Measurements from ENCODE around the gene PHYH.
"Not testable (repeated sequence)": the region's sequence is repeated elsewhere in the genome, so short reads cannot be mapped to it uniquely, and the experiment has no call there.

Gene PHYH

DNA sequence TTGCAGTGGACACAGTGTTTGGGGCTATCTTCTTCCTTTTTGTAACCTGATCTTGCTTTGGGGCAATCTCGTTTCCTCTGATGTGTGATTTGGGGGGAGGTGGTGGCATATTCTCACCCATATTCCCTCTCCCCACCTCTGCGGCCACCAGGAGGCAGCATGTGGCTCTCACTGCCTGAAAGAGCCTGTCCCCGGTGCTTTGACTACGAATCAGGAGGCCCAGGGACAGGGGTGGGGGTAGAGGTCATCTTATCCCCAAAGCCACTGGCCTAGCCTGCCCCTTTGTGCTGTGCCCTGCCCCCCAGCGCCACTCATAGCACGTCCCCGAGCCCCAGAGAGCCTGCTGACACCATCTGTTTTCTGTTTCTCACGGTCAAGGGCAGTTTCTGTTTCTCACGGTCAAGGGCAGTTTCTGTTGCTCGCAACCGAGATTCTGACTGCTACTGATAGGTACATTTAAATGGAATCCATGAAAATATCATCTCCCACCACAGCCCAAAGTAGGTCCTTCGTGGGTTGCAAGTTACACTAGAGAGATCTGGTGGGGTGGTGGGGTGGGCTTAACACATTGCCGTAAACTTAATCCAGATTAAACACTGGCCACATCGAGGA is 28.2 kb downstream of the PHYH start:
- peak; percentile 11 for DNase-seq

DNA sequence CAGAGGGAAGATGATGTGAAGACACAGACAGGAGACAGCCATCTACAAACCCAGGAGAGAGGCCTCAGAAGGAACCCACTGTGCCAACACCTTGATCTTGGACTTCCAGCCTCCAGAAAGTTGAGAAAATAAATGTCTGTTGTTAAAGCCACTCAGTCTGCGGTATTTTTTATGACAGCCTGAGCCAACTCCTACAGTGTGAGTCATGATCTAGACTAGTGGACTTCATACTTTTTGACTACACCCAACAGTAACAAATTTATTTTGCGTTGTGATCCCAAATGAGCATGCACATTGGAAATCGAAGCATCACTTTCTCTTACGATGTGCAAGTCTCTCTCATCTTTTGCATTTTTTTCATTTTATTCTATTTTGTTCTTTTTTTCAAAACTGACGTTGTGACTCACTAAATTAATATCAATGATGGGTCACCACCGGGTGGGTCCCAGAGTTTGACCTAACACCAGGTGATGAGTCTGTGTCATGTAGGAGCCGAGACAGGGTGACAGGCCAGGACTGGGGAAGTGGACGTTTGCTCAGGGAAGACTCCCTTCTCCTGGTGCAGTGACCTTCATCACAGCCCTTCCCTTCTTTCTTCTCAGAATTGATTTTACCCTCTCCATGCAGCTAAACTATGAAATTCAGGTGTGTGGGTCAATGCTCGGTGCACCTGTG is 28.9 kb downstream of the PHYH start:
- peak; percentile 2 for DNase-seq

DNA sequence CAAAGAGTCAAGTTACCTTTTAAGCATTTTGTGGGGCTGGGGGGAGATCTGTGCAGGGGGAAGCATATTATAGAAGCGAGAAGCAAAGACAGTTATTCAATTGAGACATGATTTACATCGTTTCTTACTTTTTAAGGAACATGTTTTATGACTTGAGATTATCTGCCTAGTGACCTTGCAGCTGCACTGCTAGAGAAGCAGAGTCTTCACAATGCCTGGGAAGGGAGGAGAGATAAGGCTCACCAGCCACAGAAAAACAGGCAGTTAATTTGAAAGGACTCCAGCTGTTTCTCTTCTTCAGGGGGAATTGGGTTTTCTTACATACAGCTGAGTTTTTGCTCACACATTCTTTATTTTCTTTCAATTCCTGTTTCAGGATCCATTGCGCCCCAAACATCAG is 31.0 kb downstream of the PHYH start:
- no peak for DNase-seq

DNA sequence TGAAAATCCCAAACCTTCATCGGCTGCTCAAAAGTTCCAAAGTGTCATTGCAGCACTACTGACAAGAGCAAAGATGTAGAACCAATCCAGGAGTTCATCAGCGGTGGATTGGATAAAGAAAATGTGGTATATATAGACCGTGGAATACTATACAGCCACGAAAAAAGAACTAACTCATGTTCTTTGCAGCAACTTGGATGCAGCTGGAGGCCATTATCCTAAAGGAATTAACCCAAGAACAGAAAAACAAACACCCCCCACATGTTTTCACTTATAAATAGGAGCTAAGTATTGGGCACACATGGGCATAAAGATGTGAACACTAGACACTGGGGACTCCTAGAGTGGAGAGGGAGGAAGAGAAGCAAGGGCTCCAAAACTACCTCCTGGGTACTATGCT is 31.6 kb downstream of the PHYH start:
- DNase-seq, result no peak

DNA sequence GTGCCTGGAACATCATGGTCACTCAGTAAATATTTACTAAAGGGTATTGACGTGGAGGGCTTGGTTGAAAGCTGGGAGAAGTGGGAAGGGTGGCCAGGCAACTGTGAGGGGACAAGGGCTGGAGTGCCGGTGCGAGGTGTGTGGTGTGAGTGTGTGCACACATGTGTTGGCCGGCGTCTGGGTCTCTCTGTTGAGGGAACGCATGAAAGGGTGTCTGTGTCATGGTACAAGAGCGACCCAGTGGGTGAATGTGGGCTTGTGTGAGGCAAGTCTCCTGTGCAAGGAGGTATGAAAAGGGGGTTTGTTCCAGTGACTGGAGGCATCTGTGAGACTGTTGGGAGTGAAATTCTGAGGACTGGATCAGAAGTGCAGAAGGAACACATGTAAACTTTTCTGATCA is 36.3 kb downstream of the PHYH start:
- no peak for DNase-seq

DNA sequence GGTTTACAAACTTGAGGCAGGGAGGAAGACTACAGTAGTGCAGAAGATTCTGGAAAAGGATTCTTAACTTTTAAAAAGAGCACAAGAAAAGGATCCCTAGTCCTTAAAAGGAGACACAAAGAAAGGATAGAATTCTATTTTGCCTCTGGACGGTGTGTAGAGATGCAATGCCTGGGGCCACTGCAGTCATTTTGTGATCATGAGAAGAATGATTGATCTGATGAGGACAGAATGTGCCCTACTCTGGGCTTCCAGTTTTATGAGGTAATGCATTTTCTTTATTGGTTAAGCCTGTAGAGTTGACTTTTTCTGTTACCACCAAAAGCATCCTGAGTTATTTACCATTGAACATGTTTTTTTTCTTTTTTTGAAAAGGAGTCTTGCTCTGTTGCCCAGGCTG is 37.4 kb downstream of the PHYH start:
- DNase-seq, result no peak

DNA sequence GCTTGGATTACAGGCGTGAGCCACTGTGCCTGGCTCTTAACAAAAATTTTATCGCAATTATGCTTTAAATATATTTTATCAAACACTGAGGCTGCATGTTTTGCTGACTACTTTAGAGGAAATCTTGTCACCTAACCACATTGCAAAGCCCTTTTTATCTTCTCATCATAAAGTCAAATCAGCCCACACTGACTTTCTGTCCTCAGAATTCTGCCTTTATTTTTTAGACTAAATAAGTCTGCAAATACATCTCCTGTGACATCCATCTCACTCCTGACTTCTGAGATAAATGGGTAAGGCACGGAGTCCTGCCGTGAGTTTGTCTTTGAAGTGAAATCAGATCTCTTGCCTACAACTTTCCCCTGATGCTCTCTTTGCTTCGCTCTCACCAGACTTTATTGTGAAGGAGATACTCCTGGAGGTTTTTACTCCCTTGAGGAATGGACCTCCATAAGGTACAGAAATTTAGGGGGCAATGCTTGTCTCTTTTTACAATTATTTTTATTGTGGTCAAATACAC is 42.2 kb downstream of the PHYH start:
- no peak for DNase-seq

- DNase-seq, result no peak
Observed at GRCh38 chr10:13256627-13257026, 43.2 kb downstream of the PHYH start.

DNA sequence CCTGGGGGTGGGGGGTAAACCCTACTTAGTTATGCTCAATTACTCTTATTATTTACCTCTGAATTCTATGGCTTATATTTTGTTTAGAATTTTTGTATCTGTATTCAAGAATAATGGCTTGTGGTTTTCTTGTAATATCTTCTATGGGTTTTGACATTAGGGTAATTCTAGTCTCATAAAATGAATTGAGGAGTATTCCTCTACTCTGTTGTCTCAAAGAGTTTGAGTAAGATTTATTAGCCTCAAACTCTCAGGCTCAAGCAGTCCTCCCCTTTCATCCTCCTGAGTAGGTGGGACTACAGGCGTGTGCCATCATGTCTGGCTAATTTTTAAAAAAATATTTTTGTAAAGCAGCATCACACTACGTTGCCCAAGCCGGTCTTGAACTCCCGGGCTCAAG is 46.1 kb downstream of the PHYH start:
- no peak for DNase-seq

DNA sequence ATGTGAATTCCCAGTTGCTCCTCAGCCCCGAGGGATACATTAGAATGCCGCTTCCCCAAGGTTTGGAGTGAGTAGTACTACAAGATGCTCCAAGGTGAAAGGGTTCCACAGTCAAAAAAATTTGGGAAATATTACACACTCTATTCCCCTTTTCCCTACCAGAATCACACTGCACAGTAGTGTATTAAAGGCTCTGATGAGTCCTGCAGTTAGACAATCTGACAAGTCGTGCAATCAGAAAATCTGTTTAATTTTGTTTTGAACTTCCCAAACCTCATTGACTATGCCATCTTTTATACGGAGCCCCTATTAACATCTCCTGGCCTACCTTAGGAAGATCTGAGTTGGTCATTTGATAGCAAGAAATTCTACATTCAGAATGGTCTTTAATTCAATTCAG is 52.1 kb downstream of the PHYH start:
- no peak for DNase-seq

GRCh38 chr10:13247246-13247645 is 52.6 kb downstream of the PHYH start:
- no peak for DNase-seq

- DNase-seq, result not testable (repeated sequence)
Observed at GRCh38 chr10:13242260-13242659, 57.6 kb downstream of the PHYH start.

GRCh38 chr10:13241613-13242012 is 58.3 kb downstream of the PHYH start:
- DNase-seq, result no peak

DNA sequence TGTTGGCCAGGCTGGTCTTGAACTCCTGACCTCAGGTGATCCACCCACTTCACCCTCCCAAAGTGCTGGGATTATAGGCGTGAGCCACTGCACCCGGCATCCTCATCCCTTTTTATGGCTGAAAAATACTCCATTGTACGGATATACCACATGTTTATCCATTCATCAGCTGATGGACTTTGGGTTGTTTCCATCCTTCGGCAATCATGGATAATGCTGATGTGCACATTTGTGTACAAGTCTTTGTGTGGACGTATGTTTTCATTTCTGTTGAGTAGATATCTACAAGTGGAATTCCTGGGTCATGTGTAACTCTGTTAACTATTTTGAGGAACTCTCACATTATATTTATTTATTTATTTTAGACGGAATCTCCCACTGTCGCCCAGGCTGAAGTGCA is 59.9 kb downstream of the PHYH start:
- no peak for DNase-seq

DNA sequence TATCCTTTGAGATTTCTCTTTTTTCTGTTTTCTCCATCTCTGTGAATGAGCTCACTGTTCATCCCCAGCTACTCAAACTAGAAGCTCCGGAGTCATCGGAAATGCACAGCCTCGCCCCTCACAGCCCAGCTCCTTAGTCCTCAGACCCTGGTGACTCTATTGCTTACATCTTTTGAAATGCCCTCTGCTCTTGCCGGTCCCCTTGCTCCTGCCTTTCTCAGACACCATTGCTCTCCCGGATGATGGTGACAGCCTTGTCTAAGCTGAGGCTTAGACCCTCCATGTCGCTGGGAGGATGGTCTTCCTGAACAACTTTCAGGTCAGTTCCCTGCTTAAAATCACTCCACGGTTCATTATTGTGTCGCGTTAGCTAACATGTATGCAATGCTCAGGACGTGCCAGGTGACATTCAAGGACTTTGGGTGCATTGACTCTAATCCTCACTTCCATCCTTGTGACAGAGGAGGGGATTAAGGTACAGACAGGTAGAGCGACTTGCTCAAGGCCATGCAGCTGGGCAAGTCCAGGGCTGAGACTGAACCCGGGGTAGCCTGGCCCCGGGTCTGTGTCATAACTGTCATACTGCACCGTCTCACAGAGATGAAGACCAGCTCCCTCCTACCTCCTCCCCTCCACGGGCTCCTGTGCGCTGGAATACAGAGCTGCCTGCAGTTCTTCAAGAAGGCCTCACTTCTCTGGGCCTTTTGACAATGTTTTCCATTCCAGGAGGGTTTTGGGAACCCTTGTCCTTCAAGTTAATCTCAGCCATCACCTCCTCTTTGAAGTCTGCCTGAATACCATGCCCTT is 61.4 kb downstream of the PHYH start:
- no peak for DNase-seq

- DNase-seq, result no peak
Observed at GRCh38 chr10:13236638-13237037, 63.2 kb downstream of the PHYH start.

DNA sequence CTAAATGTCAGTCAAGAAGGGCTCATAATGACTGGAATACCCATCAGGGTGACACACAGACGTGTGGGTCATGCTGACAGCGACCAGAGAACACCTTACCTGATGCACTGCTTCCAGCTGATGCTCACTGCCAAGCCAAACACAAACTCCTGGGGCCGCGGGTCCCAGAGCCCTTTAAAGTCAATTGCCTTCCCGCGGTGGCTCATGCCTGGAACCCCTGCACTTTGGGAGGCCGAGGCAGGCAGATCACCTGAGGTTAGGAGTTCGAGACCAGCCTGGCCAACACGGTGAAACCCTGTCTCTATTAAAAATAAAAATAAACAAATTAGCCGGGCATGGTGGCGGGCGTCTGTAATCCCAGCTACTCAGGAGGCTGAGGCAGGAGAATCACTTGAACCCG is 65.1 kb downstream of the PHYH start:
- not testable (repeated sequence) for DNase-seq

DNA sequence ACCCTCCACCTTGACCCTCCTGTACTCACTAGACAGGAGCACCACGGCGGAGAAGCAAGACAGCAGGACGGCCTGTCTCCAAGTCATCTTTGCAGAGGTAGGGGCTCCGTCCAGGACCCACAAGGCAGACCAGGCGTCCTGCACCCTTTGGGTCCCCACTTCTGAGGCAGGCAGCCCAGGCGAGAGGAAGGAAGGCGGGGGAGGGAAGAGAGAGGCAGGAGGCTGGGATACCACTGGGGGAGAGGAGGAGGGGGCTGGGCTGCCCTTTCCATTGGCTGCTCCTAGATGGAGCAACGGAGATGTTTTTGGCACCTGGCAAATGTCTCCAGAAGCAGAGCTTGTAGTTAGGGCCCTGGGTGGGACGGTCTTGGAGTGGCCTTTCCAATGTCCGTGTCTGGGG is 65.7 kb downstream of the PHYH start, which contains the start of gene UCMA:
TSS of gene UCMA (minus strand) at position 203 of the 400 bp plus-strand sequence. CDS start at position 87, 116 bp downstream.
- no peak for DNase-seq

GRCh38 chr10:13233358-13233757 is 66.5 kb downstream of the PHYH start:
- DNase-seq, result no peak

DNA sequence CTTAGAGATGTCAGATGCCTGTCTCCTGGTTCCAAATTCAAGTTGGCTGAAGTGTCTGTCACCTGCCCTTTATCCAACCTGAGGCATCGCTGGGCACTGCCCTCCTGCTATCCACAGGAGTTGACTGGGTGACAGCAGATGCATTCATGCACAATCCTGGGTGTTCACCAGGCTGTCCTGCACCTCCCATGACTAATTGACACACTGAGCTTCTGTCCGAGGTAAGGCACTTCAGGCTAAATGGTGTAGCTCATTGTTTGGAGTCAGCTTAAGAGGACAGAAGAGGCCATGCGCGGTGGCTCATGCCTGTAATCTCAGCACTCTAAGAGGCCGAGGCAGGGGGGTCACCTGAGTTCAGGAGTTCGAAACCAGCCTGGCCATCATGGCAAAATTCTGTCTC is 68.1 kb downstream of the PHYH start:
- no peak for DNase-seq

DNA sequence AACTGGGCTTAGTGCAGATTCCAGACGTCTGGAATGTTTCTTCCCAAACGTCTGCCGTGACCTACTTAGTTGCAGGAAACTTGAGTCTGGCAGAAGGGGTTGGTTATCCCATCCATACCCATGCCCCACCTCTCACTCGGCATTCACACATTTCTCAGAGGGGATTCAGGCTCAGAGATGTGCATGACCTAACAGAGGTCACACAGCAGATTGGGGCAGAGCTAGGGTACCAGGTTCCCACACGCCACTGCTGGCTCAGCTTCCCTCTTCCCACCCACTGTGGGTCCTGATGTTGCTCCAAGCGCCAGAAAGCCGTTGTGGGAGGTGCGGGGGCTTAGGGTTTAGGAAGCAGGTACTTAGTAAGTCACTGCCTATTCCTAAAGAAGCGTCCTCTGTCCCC is 68.7 kb downstream of the PHYH start:
- no peak for DNase-seq
